Activated T-helper 2 cell treated with anti-CD3 and anti-CD28 coated beads, Interferon-gamma antibody, Interleukin-2, Interleukin-4, amounts not matched to agents 10 μg/mL and 5 μg/mL and 100 μg/mL, durations not matched to agents 14 hours and 24 hours and 36 hours (primary cell): ENCODE data around the gene LRIG1. TPM values are rescaled to one million over a fixed set of nuclear protein-coding genes. Genes with fewer than 3 reads are reported as not detected.

Experiments
- DNase-seq: peaks from one replicate; pipeline ENCODE4 v3.0.0; 2021; ENCODE audit warnings: low spot score
- H3K27ac Mint-ChIP-seq: one replicate; pipeline ENCODE4 v1.8.0; 2021; ENCODE audit warnings: mixed read lengths
- H3K27me3 Mint-ChIP-seq: one replicate; pipeline ENCODE4 v1.8.0; 2021; ENCODE audit warnings: low read depth, mixed read lengths
- H3K36me3 Mint-ChIP-seq: one replicate; pipeline ENCODE4 v1.8.0; 2021; ENCODE audit warnings: low read depth, mixed read lengths
- H3K4me1 Mint-ChIP-seq: one replicate; pipeline ENCODE4 v1.8.0; 2021; ENCODE audit warnings: low read depth, mixed read lengths
- H3K4me3 Mint-ChIP-seq: one replicate; pipeline ENCODE4 v1.8.0; 2021; ENCODE audit warnings: low read depth, mild to moderate bottlenecking, moderate library complexity, mixed read lengths
- H3K9me3 Mint-ChIP-seq: one replicate; pipeline ENCODE4 v1.8.0; 2021; ENCODE audit warnings: mixed read lengths
- intact Hi-C: fragments of 100-400 bp; cut with micrococcal nuclease; formaldehyde crosslinking; loops from one replicate; pipeline ENCODE4 v1.15.1; 2023
- total RNA-seq: library from RNA; stranded (reverse); gene quantifications from 2 replicates; pipeline ENCODE4 v1.2.3, GENCODE V29; 2022

The LRIG1 gene
- total RNA-seq, 1 donor from 2014 or later, result 42.5 TPM

DNA sequence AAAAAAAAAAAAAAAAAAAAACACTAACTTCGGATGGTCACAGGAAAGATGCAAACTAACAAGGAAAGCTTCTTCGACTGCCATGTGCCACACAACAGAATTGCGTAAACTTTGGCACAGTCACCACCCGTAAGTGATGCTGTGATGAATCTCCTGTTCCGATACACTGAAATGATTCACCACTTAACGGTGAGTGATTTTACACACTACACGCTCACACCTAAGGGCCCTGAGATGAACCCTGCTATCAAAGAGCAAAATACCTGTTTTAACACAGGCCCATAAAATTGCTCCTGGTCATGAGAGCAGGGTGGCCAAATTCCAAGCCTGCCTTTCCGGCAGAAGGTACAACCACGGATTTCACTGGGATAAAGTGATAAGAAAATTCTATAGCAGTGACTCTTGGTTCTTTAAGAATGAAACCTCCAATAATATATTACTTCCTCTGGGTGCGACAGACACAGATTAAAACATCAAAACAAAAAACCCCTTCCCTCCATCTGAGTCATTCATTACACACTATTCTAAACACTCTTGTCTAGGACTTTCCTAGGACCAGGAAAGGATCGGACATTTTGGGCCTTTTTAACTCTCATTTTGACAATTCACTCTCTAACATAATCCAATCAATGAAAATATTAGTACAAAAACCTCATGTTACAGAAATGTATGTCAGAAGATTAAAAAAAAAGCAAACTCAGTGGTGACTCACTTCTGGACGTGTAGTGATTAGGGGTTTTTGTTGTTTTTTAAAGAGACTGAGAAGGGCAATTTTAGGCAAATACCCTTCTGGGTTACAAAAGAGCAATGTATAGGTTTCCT is 28.3 kb downstream of the LRIG1 start:
- intact Hi-C loops, result loop anchor here (1.0 to 10.0 kb wide), 4 partner anchors 9 to 1182 kb away; partner anchors contain the start of genes LRIG1 and SUCLG2
- Mint-ChIP-seq H3K27me3 (no peaks in the 10 kb centered on the region), H3K9me3 (no peaks in the 10 kb centered on the region), H3K27ac (no peak overlapping the region), H3K4me1 (peaks cover 66% of the 10 kb centered on the region), H3K36me3 (peaks cover 26% of the 10 kb centered on the region), H3K4me3 (peak overlapping the region; percentile 67)
- peak; percentile 41 for DNase-seq

DNA sequence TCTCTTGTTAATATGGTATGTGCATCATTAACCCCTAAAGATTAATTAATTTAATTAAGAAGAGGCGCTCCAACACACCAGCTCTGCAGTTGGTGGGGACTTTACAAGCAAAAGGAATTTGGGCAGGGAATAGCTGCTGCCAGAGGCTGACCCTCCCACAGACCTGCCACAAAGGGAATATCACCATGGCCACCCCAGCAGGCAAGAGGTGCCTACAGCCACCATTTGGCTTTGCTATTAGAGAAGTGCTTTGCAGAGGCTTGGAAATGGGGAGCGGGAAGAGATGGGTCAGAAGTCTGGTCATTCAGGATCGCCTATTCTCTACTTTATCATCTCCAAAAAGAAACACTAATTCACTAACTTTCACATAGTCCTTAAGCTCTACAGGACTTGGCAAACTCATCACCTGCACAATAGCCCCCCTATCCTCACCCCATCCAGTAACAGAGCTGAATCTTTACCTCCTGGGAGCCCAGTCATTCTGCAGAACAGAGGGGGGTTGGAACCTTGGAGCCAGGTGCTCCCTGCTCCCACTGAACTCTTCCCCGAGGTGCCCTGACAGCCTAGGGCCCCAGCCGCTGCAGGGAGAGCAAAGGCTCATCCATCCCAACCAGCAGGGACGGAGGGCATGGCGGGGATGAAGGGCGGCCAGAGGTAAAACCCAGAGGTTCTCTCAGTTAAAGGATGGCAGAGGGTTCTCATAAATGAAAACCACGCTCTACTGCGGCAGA is 29.7 kb downstream of the LRIG1 start:
- peaks cover 70% of the 10 kb centered on the region for H3K4me1 Mint-ChIP-seq
- H3K36me3 Mint-ChIP-seq, result peaks cover 29% of the 10 kb centered on the region
- DNase-seq, result no peak
- H3K27ac Mint-ChIP-seq, result peak overlapping the region; percentile 57
- H3K27me3 Mint-ChIP-seq, result no peaks in the 10 kb centered on the region
- H3K4me3 Mint-ChIP-seq, result no peak overlapping the region
- intact Hi-C loops, result loop anchor here (10.0 kb wide), 1 partner anchor 1184 kb away; the partner anchor contains the start of gene SUCLG2
- no peaks in the 10 kb centered on the region for H3K9me3 Mint-ChIP-seq

DNA sequence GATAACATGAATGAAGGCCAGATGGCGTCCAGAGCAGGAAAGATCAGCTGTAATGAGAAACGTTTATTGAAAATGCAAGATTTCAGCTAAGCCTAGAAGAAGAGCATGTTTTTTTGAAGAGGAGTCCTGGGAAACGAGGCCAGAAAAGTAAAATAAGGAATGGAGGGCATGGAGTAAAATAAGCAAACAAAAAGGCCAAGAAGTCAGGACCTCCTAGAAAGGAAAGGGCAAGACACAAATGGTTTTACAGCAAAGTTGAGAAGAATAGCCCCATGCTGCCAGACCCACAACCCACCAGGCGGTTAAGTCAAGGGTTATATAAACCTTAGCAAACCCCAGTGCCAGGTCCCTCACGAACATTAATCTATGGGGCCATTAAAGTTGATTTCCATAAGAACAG is 30.5 kb downstream of the LRIG1 start:
- no peaks in the 10 kb centered on the region for H3K27me3 Mint-ChIP-seq
- H3K4me1 Mint-ChIP-seq, result peaks cover 76% of the 10 kb centered on the region
- H3K4me3 Mint-ChIP-seq, result peak overlapping the region; percentile 11
- H3K27ac Mint-ChIP-seq, result peak overlapping the region; percentile 67
- DNase-seq, result no peak
- intact Hi-C loops, result loop anchor here (10.0 kb wide), 1 partner anchor 1185 kb away; the partner anchor contains the start of gene SUCLG2
- H3K9me3 Mint-ChIP-seq, result no peaks in the 10 kb centered on the region
- peaks cover 32% of the 10 kb centered on the region for H3K36me3 Mint-ChIP-seq

DNA sequence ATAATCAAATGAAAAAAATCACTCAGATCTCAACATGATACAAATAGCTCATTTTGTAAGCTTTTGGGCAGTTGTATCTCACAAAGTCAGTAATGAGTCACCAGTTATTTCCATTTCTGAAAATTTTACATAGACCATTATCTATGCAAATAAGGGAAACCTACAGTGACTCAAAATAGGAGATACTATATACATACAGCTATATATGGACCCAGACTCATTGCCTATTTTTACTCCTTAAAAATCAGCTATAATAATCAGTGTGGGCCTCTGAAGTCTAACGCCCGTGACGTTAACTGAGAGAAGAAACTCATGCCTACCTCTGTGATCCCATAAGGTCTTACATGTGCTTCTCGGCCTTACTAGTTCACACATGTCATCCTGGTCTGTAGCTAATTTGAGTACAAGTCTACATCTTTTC is 31.6 kb downstream of the LRIG1 start:
- H3K4me1 Mint-ChIP-seq, result peaks cover 78% of the 10 kb centered on the region
- intact Hi-C loops, result loop anchor here (2.0 to 5.0 kb wide), 3 partner anchors 114 to 437 kb away; no protein-coding TSS in a partner anchor
- no peaks in the 10 kb centered on the region for H3K9me3 Mint-ChIP-seq
- H3K4me3 Mint-ChIP-seq, result peak overlapping the region; percentile 67
- peak overlapping the region; percentile 92 for H3K27ac Mint-ChIP-seq
- DNase-seq, result no peak
- peaks cover 32% of the 10 kb centered on the region for H3K36me3 Mint-ChIP-seq
- H3K27me3 Mint-ChIP-seq, result no peaks in the 10 kb centered on the region

DNA sequence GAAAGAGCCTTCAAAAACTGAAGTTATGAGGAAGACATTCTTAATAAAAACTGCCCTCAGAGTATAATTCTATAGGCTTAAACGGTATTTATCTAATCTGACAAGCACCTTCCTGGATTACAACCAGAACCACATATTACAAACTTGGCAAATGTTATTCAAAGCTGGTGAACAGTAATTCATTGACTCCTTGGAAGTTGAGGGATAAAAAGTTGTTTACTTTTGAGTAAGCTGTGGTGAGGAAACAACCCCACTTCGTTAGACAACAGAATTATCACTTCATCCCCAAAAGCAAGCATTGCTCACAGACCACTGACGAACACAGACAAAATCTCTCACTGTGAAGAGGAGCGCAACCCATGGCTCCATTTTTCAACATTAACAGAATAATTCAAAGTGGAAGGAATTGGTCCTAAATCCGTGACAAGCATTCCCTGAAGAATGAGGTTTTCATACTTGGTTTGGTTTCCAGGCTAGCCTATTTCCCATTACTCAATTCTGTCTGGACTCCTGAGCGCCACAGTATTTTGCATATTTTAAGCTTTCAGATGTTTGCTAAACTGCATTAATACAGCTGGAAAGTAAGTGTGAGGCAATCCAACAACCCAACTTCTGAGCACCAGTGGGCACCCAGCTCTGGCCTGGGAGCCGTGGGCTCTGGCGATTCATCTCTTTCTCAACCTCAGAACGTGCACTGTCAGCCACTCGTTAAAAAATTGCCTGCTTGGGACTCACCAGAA is 32.7 kb downstream of the LRIG1 start:
- H3K9me3 Mint-ChIP-seq, result no peaks in the 10 kb centered on the region
- peak overlapping the region; percentile 52 for H3K4me3 Mint-ChIP-seq
- DNase-seq, result no peak
- H3K36me3 Mint-ChIP-seq, result peaks cover 32% of the 10 kb centered on the region
- H3K27ac Mint-ChIP-seq, result peak overlapping the region; percentile 92
- intact Hi-C loops, result loop anchor here (2.0 to 5.0 kb wide), 3 partner anchors 113 to 436 kb away; no protein-coding TSS in a partner anchor
- no peaks in the 10 kb centered on the region for H3K27me3 Mint-ChIP-seq
- H3K4me1 Mint-ChIP-seq, result peaks cover 77% of the 10 kb centered on the region

DNA sequence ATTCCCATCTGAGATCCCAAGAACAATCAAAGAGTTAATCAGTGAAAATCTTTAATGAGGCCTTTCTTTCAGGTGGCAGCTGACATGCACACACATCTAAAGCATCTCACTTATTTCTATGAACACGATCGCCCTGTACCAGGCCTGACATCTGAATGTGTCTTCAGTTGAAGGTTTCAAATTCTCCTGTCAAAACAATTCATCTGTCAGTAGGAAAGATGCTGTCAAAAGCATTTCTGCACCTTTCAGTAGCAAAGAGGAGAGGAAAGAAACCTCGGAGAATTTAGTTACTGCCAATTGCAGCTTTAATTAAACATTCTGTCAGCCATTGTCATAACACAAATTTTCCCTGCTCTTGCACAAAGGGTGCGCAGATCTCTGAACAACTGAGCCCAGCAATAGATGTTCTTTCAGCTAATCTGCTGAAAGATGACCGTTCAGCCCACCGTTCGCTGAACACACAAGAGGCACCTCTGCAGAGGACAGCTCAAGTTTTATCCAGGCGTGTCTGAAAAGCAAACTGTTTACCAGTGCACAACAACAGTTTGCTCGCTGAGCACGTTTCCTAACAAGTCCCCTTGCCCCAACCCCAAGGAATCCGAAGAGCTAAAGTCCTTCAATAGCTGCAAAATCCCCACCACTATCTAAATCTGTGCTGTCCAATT is 34.1 kb downstream of the LRIG1 start:
- no peak for DNase-seq
- Mint-ChIP-seq H3K9me3 (no peaks in the 10 kb centered on the region), H3K27ac (peak overlapping the region; percentile 38), H3K27me3 (no peaks in the 10 kb centered on the region), H3K4me3 (peak overlapping the region; percentile 38), H3K4me1 (peaks cover 78% of the 10 kb centered on the region), H3K36me3 (peaks cover 42% of the 10 kb centered on the region)
- intact Hi-C loops, result loop anchor here (5.0 kb wide), 1 partner anchor 434 kb away; no protein-coding TSS in a partner anchor

DNA sequence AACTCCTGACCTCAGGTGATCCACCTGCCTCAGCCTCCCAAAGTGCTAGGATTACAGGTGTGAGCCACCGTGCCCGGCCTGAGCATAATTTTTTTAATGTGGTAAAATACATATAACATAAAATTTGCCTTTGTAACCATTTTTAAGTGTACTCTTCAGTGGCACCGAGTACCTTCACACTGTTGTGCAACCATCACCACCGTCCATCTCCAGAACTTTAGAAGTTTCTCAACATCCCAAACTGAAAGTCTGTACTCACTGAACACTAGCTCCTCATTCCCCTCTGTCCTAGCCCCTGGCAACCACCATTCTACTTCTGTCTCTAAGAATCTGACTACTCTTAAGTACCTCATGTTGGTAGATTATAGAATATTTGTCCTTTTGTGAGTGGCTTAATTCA is 35.2 kb downstream of the LRIG1 start:
- intact Hi-C loops, result loop anchor here (5.0 kb wide), 1 partner anchor 433 kb away; no protein-coding TSS in a partner anchor
- H3K27me3 Mint-ChIP-seq, result no peaks in the 10 kb centered on the region
- peaks cover 73% of the 10 kb centered on the region for H3K4me1 Mint-ChIP-seq
- no peak for DNase-seq
- no peaks in the 10 kb centered on the region for H3K9me3 Mint-ChIP-seq
- no peak overlapping the region for H3K4me3 Mint-ChIP-seq
- H3K27ac Mint-ChIP-seq, result peak overlapping the region; percentile 8
- H3K36me3 Mint-ChIP-seq, result peaks cover 46% of the 10 kb centered on the region

DNA sequence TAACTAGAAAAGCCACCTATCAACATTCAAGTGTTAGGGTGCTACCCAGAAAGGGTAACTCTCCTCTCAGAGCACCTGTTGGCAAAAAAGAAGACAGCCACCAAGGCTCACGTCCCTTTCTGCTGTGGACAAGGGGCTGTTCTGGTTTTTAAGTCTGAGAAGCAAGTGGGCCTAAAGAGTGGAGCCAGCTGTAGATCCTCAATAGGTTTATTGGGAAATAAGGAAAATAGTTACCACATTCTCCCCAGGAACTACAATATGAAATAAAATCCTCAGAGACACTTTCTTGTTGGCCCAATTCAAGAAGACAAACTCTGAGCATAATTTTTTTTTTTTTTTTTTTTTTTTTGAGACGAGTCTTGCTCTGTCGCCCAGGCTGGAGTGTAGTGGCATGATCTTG is 35.8 kb downstream of the LRIG1 start:
- H3K9me3 Mint-ChIP-seq, result no peaks in the 10 kb centered on the region
- no peak overlapping the region for H3K27ac Mint-ChIP-seq
- intact Hi-C loops, result loop anchor here (5.0 kb wide), 1 partner anchor 433 kb away; no protein-coding TSS in a partner anchor
- no peaks in the 10 kb centered on the region for H3K27me3 Mint-ChIP-seq
- H3K4me3 Mint-ChIP-seq, result no peak overlapping the region
- H3K36me3 Mint-ChIP-seq, result peaks cover 48% of the 10 kb centered on the region
- peaks cover 73% of the 10 kb centered on the region for H3K4me1 Mint-ChIP-seq
- DNase-seq, result no peak

DNA sequence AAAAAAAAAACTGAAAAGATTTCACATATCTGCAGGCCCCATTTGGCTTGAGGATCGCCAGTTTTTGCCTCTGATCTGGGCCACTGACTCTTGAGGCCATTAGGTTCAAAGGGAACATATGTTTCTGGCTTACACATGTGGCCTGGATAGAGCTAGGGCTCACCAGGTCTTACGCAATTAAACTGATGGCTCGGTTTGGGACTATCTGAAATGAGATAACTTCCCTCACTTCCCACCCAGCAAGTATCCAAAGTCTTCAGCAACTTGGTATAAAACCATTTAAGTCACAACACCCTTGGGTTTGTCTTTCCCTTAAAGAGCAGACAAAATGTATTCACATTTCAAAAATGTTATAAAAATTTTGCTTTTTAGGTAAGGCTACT is 36.3 kb downstream of the LRIG1 start:
- Mint-ChIP-seq H3K36me3 (peaks cover 50% of the 10 kb centered on the region), H3K4me1 (peaks cover 71% of the 10 kb centered on the region), H3K27ac (no peak overlapping the region), H3K27me3 (no peaks in the 10 kb centered on the region), H3K9me3 (no peaks in the 10 kb centered on the region), H3K4me3 (no peak overlapping the region)
- intact Hi-C loops, result loop anchor here (5.0 kb wide), 1 partner anchor 52 kb away; no protein-coding TSS in a partner anchor
- DNase-seq, result no peak

DNA sequence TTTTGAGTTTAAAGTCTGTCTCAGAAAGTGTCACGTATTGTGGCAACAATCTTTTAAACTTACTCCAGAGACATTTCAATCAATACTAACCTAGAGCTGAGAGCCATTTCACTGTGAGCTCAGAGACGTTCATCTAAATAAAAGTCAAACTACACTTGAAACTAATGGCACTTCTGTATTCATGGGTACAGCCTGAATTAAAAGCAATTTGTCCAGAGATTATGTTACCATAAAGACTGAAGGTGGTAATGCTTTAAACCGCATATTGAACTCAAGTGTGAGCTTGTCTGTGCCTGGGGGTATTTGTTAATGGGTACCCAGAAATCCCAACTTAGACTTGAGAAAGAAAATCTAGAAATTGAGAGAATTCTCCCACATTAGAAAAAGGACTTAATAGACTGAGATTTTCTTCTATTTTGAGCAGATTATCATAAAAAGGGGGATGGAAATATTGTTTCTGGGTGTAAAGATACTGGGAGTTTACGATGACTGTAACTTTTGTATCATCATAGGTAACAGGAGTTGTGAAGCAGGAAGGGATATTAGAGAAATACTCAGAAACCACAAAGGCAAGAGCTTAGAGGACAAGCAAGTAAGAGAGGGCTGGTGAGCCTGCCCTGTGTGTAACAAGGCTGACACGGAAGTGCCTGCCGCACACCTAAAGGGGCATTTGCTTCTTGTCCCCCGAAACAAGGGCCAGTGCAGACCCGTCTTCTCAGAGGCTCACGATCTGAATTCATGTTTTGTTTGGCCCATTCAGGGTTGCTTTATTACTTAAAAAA is 36.9 kb downstream of the LRIG1 start:
- no peak for DNase-seq
- Mint-ChIP-seq H3K9me3 (no peaks in the 10 kb centered on the region), H3K27ac (peak overlapping the region; percentile 55), H3K36me3 (peaks cover 51% of the 10 kb centered on the region), H3K4me1 (peaks cover 67% of the 10 kb centered on the region), H3K27me3 (no peaks in the 10 kb centered on the region), H3K4me3 (no peak overlapping the region)
- intact Hi-C loops, result loop anchor here (5.0 kb wide), 1 partner anchor 52 kb away; no protein-coding TSS in a partner anchor

DNA sequence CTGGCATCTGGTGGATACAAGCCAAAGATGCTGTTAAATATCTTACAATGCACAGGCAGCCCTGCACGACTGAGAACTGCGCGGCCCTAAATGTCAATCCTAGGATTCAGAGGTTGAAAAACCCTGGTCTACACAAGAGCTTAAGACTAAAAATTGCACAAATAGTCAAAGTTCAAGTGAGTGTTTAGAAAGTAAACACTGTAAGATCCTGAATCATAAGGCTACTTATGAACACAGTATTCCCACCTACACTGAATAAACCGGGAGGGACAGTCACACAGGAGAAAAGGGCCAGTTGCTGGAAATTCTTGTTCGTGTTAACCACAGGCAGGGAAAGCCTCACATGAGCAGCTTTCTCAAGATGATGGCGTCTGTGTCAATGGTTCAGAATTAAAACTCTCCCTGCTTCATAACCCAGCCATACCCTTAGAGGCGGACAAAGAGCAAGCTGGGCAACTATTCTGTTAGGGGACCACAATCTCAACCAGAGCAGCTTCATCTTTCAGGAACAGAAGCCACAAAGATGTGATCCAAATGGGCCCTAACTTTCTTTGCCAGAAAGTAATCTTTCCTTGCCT is 37.7 kb downstream of the LRIG1 start:
- intact Hi-C loops, result loop anchor here (5.0 kb wide), 1 partner anchor 51 kb away; no protein-coding TSS in a partner anchor
- H3K4me1 Mint-ChIP-seq, result peaks cover 60% of the 10 kb centered on the region
- H3K4me3 Mint-ChIP-seq, result no peak overlapping the region
- no peaks in the 10 kb centered on the region for H3K9me3 Mint-ChIP-seq
- peaks cover 53% of the 10 kb centered on the region for H3K36me3 Mint-ChIP-seq
- DNase-seq, result no peak
- no peak overlapping the region for H3K27ac Mint-ChIP-seq
- no peaks in the 10 kb centered on the region for H3K27me3 Mint-ChIP-seq
